Activated CD4-positive, alpha-beta memory T cell treated with anti-CD3 and anti-CD28 coated beads, Interleukin-2, amount 10 ng/mL, durations not matched to agents 7 days and 5 days (primary cell): Measurements from ENCODE around the gene PCNA. TPM values are rescaled to one million over a fixed set of nuclear protein-coding genes. Genes with fewer than 3 reads are reported as not detected.
"Not testable (repeated sequence)": the region's sequence is repeated elsewhere in the genome, so short reads cannot be mapped to it uniquely, and the experiment has no call there.

Experiments
- CTCF ChIA-PET: fragments of 350-600 bp; sonication (Branson Sonifier 250); formaldehyde crosslinking; loops from one replicate; lab custom pipeline; 2021; ENCODE audit warnings: antibody characterized with exemption, inconsistent platforms; lab: Charles Lee
- POLR2A ChIA-PET: fragments of 350-600 bp; sonication (Branson Sonifier 250); formaldehyde crosslinking; loops from one replicate; lab custom pipeline; 2021; ENCODE audit warnings: antibody characterized with exemption; lab: Charles Lee
- DNase-seq: peaks from one replicate; pipeline ENCODE4 v3.0.0-alpha.2; 2020
- H3K27ac Mint-ChIP-seq: one replicate; pipeline ENCODE4 v1.8.0; 2021; ENCODE audit warnings: mild to moderate bottlenecking, mixed read lengths
- H3K27me3 Mint-ChIP-seq: one replicate; pipeline ENCODE4 v1.8.0; 2021; ENCODE audit warnings: mixed read lengths
- H3K36me3 Mint-ChIP-seq: one replicate; pipeline ENCODE4 v1.8.0; 2021; ENCODE audit warnings: low read depth, mixed read lengths
- H3K4me1 Mint-ChIP-seq: one replicate; pipeline ENCODE4 v1.8.0; 2021; ENCODE audit warnings: mixed read lengths
- H3K4me3 Mint-ChIP-seq: one replicate; pipeline ENCODE4 v1.8.0; 2021; ENCODE audit warnings: mild to moderate bottlenecking, mixed read lengths
- H3K9me3 Mint-ChIP-seq: one replicate; pipeline ENCODE4 v1.8.0; 2021; ENCODE audit warnings: mixed read lengths
- total RNA-seq, 2 experiments: library from RNA; stranded (reverse); gene quantifications; one replicate each; pipeline ENCODE4 v1.2.3, GENCODE V29; 2021

The PCNA gene
- total RNA-seq, 2 experiments from 2014 or later: 413 to 415 TPM

DNA sequence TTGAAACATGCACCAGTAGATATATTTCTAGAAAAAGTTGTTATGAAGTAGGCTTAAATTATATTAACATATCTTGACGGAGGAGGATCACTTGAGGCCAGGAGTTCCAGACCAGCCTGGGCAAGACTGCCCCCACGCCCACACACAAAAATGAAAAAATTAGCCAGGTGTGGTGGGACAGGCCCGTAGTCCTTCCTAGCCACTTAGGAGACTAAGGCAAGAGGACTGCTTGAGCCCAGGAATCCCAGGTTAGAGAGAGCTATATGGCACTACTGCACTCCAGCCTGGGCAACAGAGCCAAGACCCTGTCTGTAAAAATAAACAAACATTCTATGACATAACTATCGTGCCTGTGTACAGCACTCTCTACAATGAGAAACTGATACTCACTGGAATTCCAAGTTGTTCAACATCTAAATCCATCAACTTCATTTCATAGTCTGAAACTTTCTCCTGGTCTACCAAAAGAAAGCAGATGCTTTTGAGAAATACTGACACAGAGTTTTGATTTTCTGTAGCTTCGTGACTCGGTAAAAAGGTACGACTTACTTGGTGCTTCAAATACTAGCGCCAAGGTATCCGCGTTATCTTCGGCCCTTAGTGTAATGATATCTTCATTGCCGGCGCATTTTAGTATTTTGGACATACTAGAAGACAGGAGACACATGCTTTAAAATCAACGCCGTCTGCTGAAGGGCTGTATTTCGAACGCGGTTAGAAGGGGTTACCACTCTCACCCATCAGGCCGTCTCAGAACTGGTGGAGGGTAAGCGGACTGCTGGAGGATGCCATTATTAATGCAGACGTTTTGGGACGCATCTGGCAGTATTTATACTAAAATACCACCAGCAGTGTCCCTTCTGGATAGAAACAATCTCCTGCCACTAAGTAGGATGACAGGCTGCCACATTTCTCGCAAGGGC, 1.3 kb downstream of the PCNA start:
- peaks cover 77% of the 10 kb centered on the region for H3K4me1 Mint-ChIP-seq
- ChIA-PET CTCF (interaction anchor here (0.5 to 2.5 kb wide), 3 partner anchors 17 to 1806 kb away, joined by 3 to 12 read pairs (median 12); no protein-coding TSS in a partner anchor), POLR2A (interaction anchor here (0.7 to 3.9 kb wide), 11 partner anchors 8 to 833 kb away, joined by 3 to 36 read pairs (median 7); no protein-coding TSS in a partner anchor)
- H3K27me3 Mint-ChIP-seq: no peaks in the 10 kb centered on the region
- H3K27ac Mint-ChIP-seq: peak overlapping the region; percentile 90
- DNase-seq: peak; percentile 23
- no peaks in the 10 kb centered on the region for H3K9me3 Mint-ChIP-seq
- peaks cover 55% of the 10 kb centered on the region for H3K36me3 Mint-ChIP-seq
- H3K4me3 Mint-ChIP-seq: peak overlapping the region; percentile 86

DNA sequence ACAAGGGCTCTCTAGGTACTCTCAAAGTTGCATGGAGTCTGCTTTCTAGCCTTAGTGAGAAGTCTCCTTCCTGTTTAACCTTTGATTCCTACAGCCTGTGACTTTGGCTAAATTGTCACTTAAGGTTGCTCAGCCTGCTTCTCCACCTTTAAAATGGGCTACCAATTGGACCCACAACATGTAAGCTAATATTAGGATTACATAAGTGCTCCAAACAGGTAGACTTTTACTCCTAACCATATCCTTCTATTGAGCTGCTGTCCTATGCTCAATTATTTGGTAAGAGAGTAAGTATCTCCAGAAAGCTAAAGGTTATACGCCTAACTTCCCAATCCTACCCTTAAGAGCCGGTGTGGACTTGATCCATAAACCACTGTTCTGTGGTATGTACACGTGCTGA, 2.9 kb downstream of the PCNA start:
- H3K9me3 Mint-ChIP-seq: no peaks in the 10 kb centered on the region
- H3K36me3 Mint-ChIP-seq: peaks cover 66% of the 10 kb centered on the region
- CTCF ChIA-PET: interaction anchor here (1.0 to 2.5 kb wide), 3 partner anchors 10 to 18 kb away, joined by 3 to 12 read pairs (median 3); no protein-coding TSS in a partner anchor
- no peaks in the 10 kb centered on the region for H3K27me3 Mint-ChIP-seq
- DNase-seq: no peak
- POLR2A ChIA-PET: interaction anchor here (1.3 to 2.1 kb wide), 3 partner anchors 14 to 117 kb away, joined by 3 to 8 read pairs (median 4); no protein-coding TSS in a partner anchor
- H3K4me1 Mint-ChIP-seq: peaks cover 79% of the 10 kb centered on the region
- H3K4me3 Mint-ChIP-seq: peak overlapping the region; percentile 86
- peak overlapping the region; percentile 90 for H3K27ac Mint-ChIP-seq

DNA sequence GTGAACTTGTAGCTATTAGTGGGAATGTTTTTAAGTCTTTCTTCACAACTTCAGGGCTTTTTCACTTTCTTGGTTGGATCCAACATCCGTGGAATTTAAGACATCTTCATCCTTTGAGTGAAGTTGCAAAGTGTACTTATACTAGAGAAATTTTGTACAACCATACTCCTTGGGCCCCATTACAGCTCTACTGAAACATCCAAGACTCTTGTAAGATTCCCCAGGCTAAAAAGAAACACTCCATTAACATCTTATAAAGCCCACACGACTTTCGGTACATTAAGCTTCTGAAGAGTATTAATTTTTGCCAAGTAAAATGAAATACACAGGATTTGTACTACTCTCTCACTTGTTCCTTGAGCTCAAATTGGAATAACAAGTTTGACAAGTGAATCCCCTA, 5.4 kb downstream of the PCNA start:
- Mint-ChIP-seq H3K9me3 (no peaks in the 10 kb centered on the region), H3K27me3 (no peaks in the 10 kb centered on the region), H3K36me3 (peaks cover 73% of the 10 kb centered on the region), H3K4me1 (peaks cover 64% of the 10 kb centered on the region), H3K27ac (peak overlapping the region; percentile 93), H3K4me3 (peak overlapping the region; percentile 84)
- POLR2A ChIA-PET: interaction anchor here (0.8 to 2.1 kb wide), 4 partner anchors 37 to 302 kb away, joined by 3 to 6 read pairs (median 4); no protein-coding TSS in a partner anchor
- CTCF ChIA-PET: interaction anchor here (0.6 to 1.4 kb wide), 2 partner anchors 58 to 330 kb away, joined by 5 to 6 read pairs; no protein-coding TSS in a partner anchor
- DNase-seq: no peak

DNA sequence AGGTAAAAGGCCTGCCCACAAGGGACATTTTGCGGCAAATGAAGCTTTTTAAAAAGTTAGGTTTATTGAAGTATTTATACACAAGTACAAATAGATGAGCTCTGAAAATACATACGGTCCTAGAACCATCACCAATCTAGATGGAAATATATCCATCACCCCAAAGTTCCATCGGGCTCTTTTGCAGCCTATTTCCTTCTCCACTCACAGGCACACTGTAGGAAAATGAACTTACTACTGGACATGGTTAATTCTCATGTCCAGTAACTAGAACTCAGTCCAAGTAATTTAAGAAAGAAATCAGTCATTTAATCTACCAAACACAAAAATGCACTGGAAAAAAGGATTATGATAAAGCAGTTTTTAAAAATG, 6.2 kb downstream of the PCNA start:
- H3K4me3 Mint-ChIP-seq: peak overlapping the region; percentile 84
- CTCF ChIA-PET: no interaction called here
- POLR2A ChIA-PET: interaction anchor here (1.4 to 2.1 kb wide), 2 partner anchors 36 to 301 kb away, joined by 4 to 6 read pairs; no protein-coding TSS in a partner anchor
- H3K27ac Mint-ChIP-seq: peak overlapping the region; percentile 93
- H3K27me3 Mint-ChIP-seq: no peaks in the 10 kb centered on the region
- no peak for DNase-seq
- no peaks in the 10 kb centered on the region for H3K9me3 Mint-ChIP-seq
- H3K4me1 Mint-ChIP-seq: peaks cover 64% of the 10 kb centered on the region
- H3K36me3 Mint-ChIP-seq: peaks cover 74% of the 10 kb centered on the region

DNA sequence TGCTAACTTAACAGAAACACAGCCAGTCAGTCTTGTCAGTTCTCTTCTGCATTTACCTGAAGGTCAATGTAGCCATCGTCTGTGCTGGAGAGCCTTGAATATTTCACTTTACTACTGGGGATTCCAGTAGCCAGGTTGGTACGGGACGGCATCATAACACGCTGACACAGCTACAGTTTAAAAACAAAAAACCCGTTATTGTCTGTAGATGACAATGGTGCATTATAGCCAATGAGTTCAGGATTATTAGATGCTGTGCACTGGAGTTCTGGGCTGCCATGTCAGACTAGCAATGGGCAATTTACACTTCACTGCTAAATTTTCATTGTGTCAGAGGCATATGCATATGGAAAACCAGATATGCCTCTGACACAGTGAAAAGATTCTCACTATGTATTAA, 10.5 kb downstream of the PCNA start:
- Mint-ChIP-seq H3K9me3 (no peaks in the 10 kb centered on the region), H3K27ac (no peak overlapping the region), H3K27me3 (no peaks in the 10 kb centered on the region), H3K36me3 (peaks cover 41% of the 10 kb centered on the region), H3K4me3 (no peak overlapping the region), H3K4me1 (peaks cover 24% of the 10 kb centered on the region)
- ChIA-PET POLR2A (no interaction called here), CTCF (interaction anchor here (2.8 kb wide), 1 partner anchor 8 kb away, joined by 13 read pairs; no protein-coding TSS in a partner anchor)
- no peak for DNase-seq

DNA sequence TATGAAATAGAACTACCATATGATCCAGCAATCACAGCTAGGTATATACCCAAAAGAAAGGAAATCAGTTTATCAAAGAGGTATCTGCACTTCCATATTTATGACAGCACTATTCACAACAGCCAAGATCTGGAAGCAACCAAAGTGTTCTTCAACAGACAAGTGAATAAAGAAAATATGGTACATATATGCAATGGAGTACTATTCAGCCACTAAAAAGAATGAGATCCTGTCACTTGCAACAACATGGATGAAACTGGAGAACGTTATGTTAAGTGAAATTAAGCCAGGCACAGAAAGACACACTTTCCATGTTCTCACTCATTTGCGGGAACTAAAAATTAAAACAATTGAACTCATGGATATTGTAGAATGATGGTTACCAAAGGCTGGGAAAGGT, 15.3 kb downstream of the PCNA start:
- Mint-ChIP-seq H3K27me3 (no peaks in the 10 kb centered on the region), H3K36me3 (peaks cover 50% of the 10 kb centered on the region), H3K4me3 (no peak overlapping the region), H3K9me3 (no peaks in the 10 kb centered on the region), H3K27ac (no peak overlapping the region), H3K4me1 (peaks cover 12% of the 10 kb centered on the region)
- CTCF ChIA-PET: interaction anchor here (1.2 to 2.0 kb wide), 4 partner anchors 16 to 149 kb away, joined by 3 to 7 read pairs (median 4); no protein-coding TSS in a partner anchor
- POLR2A ChIA-PET: no interaction called here
- no peak for DNase-seq

DNA sequence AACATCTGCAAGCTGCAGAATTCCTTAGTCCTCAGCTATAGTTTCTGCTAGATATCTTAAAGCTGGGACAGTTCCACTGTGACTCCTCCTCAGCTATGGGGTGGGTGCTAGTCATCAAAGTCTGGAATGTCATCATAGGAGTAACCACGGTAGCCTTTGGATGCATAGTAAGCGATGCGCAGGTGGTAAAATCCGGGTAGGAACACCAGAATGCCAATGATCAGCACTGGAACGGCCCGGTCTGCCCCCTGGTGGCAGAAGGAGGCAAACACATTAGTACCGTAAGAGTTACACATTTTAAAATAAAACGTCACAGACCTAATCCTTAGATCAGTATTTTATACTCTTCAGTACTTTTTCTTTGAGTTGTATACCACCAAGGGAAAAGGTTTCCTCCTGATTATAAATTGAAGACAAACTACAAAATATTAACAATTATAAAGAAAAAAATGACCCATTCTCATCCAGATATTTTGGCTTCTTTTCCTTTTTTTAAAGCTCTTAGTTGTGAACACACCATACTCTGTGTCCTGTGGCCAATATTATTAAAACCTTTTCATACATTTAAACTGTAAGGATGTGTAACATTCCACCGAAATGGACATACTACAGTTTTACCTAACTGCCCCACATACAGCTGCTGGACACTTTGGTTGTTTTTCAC, 18.9 kb downstream of the PCNA start:
- no peak overlapping the region for H3K4me3 Mint-ChIP-seq
- H3K36me3 Mint-ChIP-seq: peaks cover 55% of the 10 kb centered on the region
- H3K9me3 Mint-ChIP-seq: no peaks in the 10 kb centered on the region
- H3K27ac Mint-ChIP-seq: no peak overlapping the region
- POLR2A ChIA-PET: interaction anchor here (1.1 to 4.4 kb wide), 6 partner anchors 15 to 286 kb away, joined by 3 to 18 read pairs (median 4); no protein-coding TSS in a partner anchor
- H3K27me3 Mint-ChIP-seq: no peaks in the 10 kb centered on the region
- DNase-seq: peak; percentile 77
- peaks cover 12% of the 10 kb centered on the region for H3K4me1 Mint-ChIP-seq
- CTCF ChIA-PET: interaction anchor here (0.6 to 5.5 kb wide), 36 partner anchors 9 to 495 kb away, joined by 3 to 112 read pairs (median 4); partner anchors contain the start of genes CDS2 and PCNA

DNA sequence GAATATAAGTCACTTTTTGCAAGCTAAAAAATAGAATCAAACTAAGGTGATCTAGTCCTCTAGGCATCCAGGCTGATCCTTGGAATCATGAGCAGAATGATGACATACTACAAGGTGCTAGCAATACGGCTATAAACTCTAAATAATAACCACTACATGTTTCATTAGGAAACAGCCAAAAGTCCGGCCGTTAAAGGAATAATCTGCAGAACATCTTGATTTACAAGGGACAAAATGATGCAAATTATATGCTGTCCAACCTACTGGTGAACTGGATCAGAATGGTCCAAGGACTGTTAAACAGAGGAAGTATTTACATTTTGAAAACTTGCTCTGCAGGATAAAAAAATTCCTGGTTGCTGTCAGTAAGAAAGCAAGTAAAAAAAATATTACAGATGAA, 19.8 kb downstream of the PCNA start:
- not testable (repeated sequence) for DNase-seq, H3K27ac Mint-ChIP-seq, H3K27me3 Mint-ChIP-seq, H3K9me3 Mint-ChIP-seq, H3K4me3 Mint-ChIP-seq
- Mint-ChIP-seq H3K4me1 (peaks cover 12% of the 10 kb centered on the region), H3K36me3 (peaks cover 55% of the 10 kb centered on the region)
- CTCF ChIA-PET: interaction anchor here (0.7 to 5.5 kb wide), 21 partner anchors 9 to 494 kb away, joined by 3 to 112 read pairs (median 5); partner anchors contain the start of gene CDS2
- POLR2A ChIA-PET: interaction anchor here (4.4 kb wide), 1 partner anchor 44 kb away, joined by 18 read pairs; no protein-coding TSS in a partner anchor

DNA sequence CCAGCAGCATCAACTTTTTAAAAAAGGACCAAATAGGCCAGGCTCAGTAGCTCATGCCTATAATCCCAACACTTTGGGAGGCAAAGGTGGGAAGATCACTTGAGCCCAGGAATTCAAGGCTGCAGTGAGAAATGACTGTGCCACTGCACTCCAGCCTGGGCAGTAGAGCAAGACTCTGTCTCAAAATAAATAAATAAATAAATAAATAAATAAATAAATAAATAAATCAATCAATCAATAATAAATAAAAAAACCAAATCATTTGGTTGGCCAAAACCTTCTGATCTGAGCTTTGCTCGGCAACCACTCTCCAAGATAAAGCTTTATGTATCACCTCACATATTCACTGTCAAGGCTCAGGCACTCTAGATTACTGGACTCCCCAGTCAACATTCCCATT, 20.7 kb downstream of the PCNA start:
- not testable (repeated sequence) for H3K4me3 Mint-ChIP-seq, H3K9me3 Mint-ChIP-seq, DNase-seq, H3K27ac Mint-ChIP-seq, H3K27me3 Mint-ChIP-seq
- CTCF ChIA-PET: interaction anchor here (0.9 to 5.5 kb wide), 11 partner anchors 8 to 166 kb away, joined by 3 to 112 read pairs (median 3); partner anchors contain the start of gene CDS2
- Mint-ChIP-seq H3K4me1 (peaks cover 12% of the 10 kb centered on the region), H3K36me3 (peaks cover 48% of the 10 kb centered on the region)
- POLR2A ChIA-PET: interaction anchor here (4.4 kb wide), 1 partner anchor 43 kb away, joined by 18 read pairs; no protein-coding TSS in a partner anchor

DNA sequence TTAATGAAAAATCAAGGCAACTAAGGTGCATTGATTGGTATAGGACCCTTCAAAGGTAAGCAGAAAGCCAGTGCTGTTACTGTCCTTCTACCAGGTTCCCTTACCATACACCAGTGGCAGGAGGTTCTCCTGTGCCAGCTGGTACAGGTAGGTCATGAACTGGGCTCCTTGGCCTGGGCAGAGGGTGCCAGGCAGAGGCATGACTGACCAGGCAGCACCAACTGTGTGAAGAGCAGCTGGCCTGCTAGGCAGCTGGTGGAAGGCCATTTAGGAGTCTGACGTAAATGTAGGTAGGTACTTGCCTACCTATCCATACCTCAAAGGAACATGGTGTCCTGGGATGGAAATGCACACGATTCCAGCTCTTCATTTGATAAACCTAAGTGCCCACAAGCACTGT, 23.3 kb downstream of the PCNA start:
- Mint-ChIP-seq H3K36me3 (peaks cover 32% of the 10 kb centered on the region), H3K27me3 (no peaks in the 10 kb centered on the region), H3K9me3 (no peaks in the 10 kb centered on the region), H3K4me1 (peaks cover 8% of the 10 kb centered on the region), H3K27ac (no peak overlapping the region), H3K4me3 (no peak overlapping the region)
- ChIA-PET CTCF (interaction anchor here (0.8 kb wide), 1 partner anchor 9 kb away, joined by 5 read pairs; no protein-coding TSS in a partner anchor), POLR2A (interaction anchor here (0.6 to 1.9 kb wide), 6 partner anchors 8 to 58 kb away, joined by 3 to 7 read pairs (median 3); partner anchors contain the start of gene PCNA)
- DNase-seq: no peak

DNA sequence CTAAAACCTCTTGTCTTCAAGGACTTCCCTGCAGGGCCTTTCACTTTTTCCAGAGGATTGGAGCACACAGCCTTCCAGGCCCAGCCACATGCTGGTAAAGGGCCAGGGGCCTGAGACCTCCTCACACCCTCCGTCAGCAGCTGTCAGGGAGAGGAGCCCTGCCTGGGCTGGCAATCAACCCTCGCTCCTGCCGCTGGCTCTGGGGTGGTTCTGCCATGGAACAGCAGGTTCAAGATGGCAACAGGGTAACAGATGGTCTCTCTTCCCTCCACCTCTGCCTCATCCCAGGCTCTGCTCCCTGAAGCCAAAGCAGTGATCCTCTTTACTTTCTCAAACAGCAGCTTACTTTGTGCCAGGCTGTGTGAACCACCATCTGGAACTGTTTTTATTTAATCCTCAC, 23.8 kb downstream of the PCNA start:
- POLR2A ChIA-PET: interaction anchor here (0.6 to 1.9 kb wide), 5 partner anchors 10 to 58 kb away, joined by 3 to 7 read pairs (median 3); partner anchors contain the start of gene PCNA

DNA sequence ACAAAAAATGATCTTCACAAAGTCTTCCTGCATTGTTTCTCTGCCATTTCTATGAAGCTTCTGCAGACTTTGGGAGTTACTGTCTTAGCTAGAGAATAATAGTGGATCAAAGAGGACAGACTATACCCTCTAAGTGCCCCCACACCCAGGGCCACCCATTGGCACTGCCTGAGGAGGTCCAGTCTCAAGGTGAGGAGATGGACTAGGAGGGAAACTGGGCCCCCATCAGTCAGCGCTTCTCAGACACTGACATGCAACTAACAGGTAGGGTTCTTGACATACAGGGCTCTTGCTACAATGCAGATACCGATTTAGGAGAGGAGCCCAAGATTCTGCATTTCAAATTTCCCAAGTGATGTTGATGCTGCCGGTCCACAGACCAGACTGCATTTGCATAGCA, 24.3 kb downstream of the PCNA start:
- Mint-ChIP-seq H3K36me3 (peaks cover 31% of the 10 kb centered on the region), H3K27me3 (no peaks in the 10 kb centered on the region), H3K9me3 (no peaks in the 10 kb centered on the region), H3K27ac (no peak overlapping the region), H3K4me3 (no peak overlapping the region), H3K4me1 (peaks cover 4% of the 10 kb centered on the region)
- no peak for DNase-seq
- CTCF ChIA-PET: interaction anchor here (1.0 kb wide), 1 partner anchor 39 kb away, joined by 3 read pairs; no protein-coding TSS in a partner anchor
- POLR2A ChIA-PET: interaction anchor here (1.1 to 1.9 kb wide), 4 partner anchors 16 to 25 kb away, joined by 3 to 7 read pairs (median 4); partner anchors contain the start of gene PCNA

More for the DNA sequence above, 23.8 kb downstream of the PCNA start:
- Mint-ChIP-seq H3K27ac (no peak overlapping the region), H3K36me3 (peaks cover 32% of the 10 kb centered on the region), H3K4me3 (no peak overlapping the region), H3K9me3 (no peaks in the 10 kb centered on the region), H3K4me1 (peaks cover 4% of the 10 kb centered on the region), H3K27me3 (no peaks in the 10 kb centered on the region)
- CTCF ChIA-PET: interaction anchor here (0.8 to 1.0 kb wide), 2 partner anchors 9 to 39 kb away, joined by 3 to 5 read pairs; no protein-coding TSS in a partner anchor
- no peak for DNase-seq
